Activated CD4-positive, alpha-beta T cell treated with anti-CD3 and anti-CD28 coated beads, Interleukin-2, Interleukin-6, amounts not matched to agents 100 ng/mL and 50 ng/mL, durations not matched to agents 16 hours and 8 hours (primary cell): ENCODE measurements around the gene HSD3B2.

Experiments used
- DNase-seq: peaks from one replicate; pipeline ENCODE4 v3.0.0-alpha.2; 2020

HSD3B2 gene

GRCh38 chr1:119467219-119467618 is 52.3 kb downstream of the HSD3B2 start:
- no peak for DNase-seq

- DNase-seq = no peak
These were observed 53.1 kb downstream of the HSD3B2 start for GRCh38 chr1:119467857-119468668.

DNA sequence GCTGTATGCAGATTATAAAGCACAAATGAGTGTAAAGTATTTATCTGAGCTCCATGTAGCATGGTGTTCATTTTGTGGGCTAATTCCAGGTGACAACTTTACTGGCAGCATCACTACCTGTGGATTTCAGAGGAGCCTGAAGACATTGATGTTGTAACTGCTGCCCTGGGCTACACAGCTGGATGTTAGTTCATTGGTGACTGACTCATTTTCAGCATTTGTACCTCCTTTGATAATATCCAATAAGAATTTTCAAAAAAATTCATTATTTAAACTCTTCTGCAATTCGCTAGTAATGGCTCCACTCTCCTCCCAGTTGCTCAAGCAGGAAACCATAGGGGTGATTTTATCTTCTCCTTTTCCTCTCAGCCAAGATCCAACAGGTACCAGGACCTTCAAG is 54.8 kb downstream of the HSD3B2 start:
- DNase-seq = no peak

- no peak for DNase-seq
These were observed 55.4 kb downstream of the HSD3B2 start for GRCh38 chr1:119470377-119470776.

DNA sequence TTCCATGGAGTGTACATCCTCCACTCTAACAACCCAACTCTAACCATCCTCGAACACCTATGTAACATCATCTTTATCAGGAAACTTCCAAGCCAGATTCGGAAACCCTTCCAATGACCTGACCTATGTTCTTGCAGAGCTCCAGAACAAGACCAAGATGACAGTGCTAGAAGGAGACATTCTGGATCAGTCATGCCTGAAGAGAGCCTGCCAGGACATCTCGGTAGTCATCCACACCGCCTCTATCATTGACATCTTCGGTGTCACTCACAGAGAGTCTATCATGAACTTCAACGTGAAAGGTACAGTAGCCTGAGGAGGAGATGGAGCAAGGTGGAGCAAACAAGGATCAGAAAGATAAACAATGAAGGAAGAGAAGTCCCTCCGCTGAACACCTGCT is 56.0 kb downstream of the HSD3B2 start:
- DNase-seq = no peak

GRCh38 chr1:119471566-119471965 is 56.6 kb downstream of the HSD3B2 start:
- DNase-seq = no peak

GRCh38 chr1:119472080-119472818 is 57.3 kb downstream of the HSD3B2 start:
- no peak for DNase-seq
